Gastrocnemius medialis (tissue), 4 donors: ENCODE data around the gene CCDC12. TPM values are rescaled to one million over a fixed set of nuclear protein-coding genes. Genes with fewer than 3 reads are reported as not detected.
A peak's percentile ranks its signal among the peaks of the same experiment; 100 is the strongest.

ENCODE experiments used
- ATAC-seq, 2 donors: fragments of 150-250 bp; one replicate each; pipeline ENCODE4 v1.9.1; 2016
- DNase-seq, 2 donors: peaks; one replicate each; pipeline ENCODE4 v3.0.0-alpha.2; 2019
- H3K27ac ChIP-seq, 4 donors: fragments of 200-600 bp; sonication (generic); 1 replicate in 1 of 4; 2 replicates in 3 of 4; pipeline ENCODE4 v1.5.1; 2016 to 2018; ENCODE audit warnings: mild to moderate bottlenecking in 2 of 4, moderate library complexity in 1 of 4
- H3K27me3 ChIP-seq, 3 donors: fragments of 200-600 bp; sonication (generic) in 2 of 3; 1 replicate in 1 of 3; 2 replicates in 2 of 3; pipeline versions ENCODE4 v1.5.1 to v1.6.0; 2016 to 2019; ENCODE audit warnings: mild to moderate bottlenecking in 1 of 3, moderate library complexity in 1 of 3
- H3K36me3 ChIP-seq, 2 donors: fragments of 200-600 bp; sonication (generic) in 1 of 2; one replicate each; pipeline ENCODE4 v1.5.1; 2017 to 2018
- H3K4me1 ChIP-seq, 2 donors: fragments of 200-600 bp; sonication (generic) in 1 of 2; one replicate each; pipeline ENCODE4 v1.5.1; 2016 to 2017; ENCODE audit warnings: mild to moderate bottlenecking in 2 of 2
- H3K4me3 ChIP-seq, 4 donors: fragments of 200-600 bp; sonication (generic) in 3 of 4; 1 replicate in 1 of 4; 2 replicates in 3 of 4; pipeline ENCODE4 v1.5.1; 2016 to 2019; ENCODE audit warnings: mild to moderate bottlenecking in 2 of 4
- H3K9me3 ChIP-seq, 3 donors: fragments of 200-600 bp; sonication (generic) in 2 of 3; 1 replicate in 1 of 3; 2 replicates in 2 of 3; pipeline ENCODE4 v1.5.1; 2016 to 2019
- CTCF ChIP-seq, 5 experiments: fragments of 450-650 bp in 3 of 5; fragments of 200-600 bp in 2 of 5; sonication (generic) in 2 of 5; IDR thresholded peaks in 4 of 5; conservative IDR thresholded peaks in 1 of 5; 1 replicate in 4 of 5; 2 replicates in 1 of 5; pipeline ENCODE4 v1.5.1; 2016 to 2019; ENCODE audit warnings: antibody characterized with exemption in 5 of 5, mild to moderate bottlenecking in 3 of 5, moderate library complexity in 3 of 5
- POLR2A ChIP-seq, 2 donors: fragments of 450-650 bp; IDR thresholded peaks; one replicate each; pipeline ENCODE4 v1.6.1; 2017; ENCODE audit warnings: antibody characterized with exemption in 2 of 2, mild to moderate bottlenecking in 2 of 2, moderate library complexity in 2 of 2
- in situ Hi-C, 4 donors: fragments of 200-750 bp; cut with MboI; loops; one replicate each; pipeline versions ENCODE4 v1.15.0 to v1.8.0; 2017; ENCODE audit warnings: low sequenced_read_pairs in 4 of 4
- intact Hi-C: fragments of 100-400 bp; cut with DNase I; formaldehyde crosslinking; loops from one replicate; pipeline ENCODE4 v1.15.1; 2023; ENCODE audit warnings: low total_unique reads
- total RNA-seq, 4 donors: library from RNA; depleted of rRNA; stranded (reverse); fragments of >200 nt; gene quantifications; one replicate each; pipeline versions ENCODE4 v1.1.0 to v1.2.3, GENCODE V29; 2016

Gene CCDC12
- total RNA-seq, 4 donors from 2014 or later: 24.6 to 32.0 (median 29.0) TPM

- peak overlapping the region; percentile 63 to 73 (median 71) for H3K27ac ChIP-seq
- H3K4me1 ChIP-seq: peaks cover 5 to 17% of the 10 kb centered on the region in 2 donors
- intact Hi-C loops (no loop called here), in situ Hi-C loops (no loop called here)
- H3K4me3 ChIP-seq: peak overlapping the region; percentile 57 to 66 (median 62)
- TF ChIP-seq CTCF (IDR thresholded peaks at IDR 0.05 in 4 of 5, conservative IDR thresholded peaks at IDR 0.05 in 1 of 5): no peak
- no peak for TF ChIP-seq POLR2A (IDR thresholded peaks at IDR 0.05)
- no peaks in the 10 kb centered on the region for H3K9me3 ChIP-seq
- no peaks in the 10 kb centered on the region for H3K36me3 ChIP-seq
- H3K27me3 ChIP-seq: peaks cover 7 to 34% (median 19%) of the 10 kb centered on the region in 3 donors
- ATAC-seq (peak; percentile 32 to 58), DNase-seq (no peak)
Measured at GRCh38 chr3:46882377-46883053, 94.0 kb downstream of the CCDC12 start.

GRCh38 chr3:46881596-46882376 lies 94.8 kb downstream of the CCDC12 start:
- H3K4me3 ChIP-seq: peak overlapping the region; percentile 57 to 66 (median 62)
- H3K9me3 ChIP-seq: no peaks in the 10 kb centered on the region
- H3K27ac ChIP-seq: peak overlapping the region; percentile 63 to 73 (median 71)
- DNase-seq (no peak), ATAC-seq (peak in 1 of 2 donors; percentile 36)
- H3K4me1 ChIP-seq: peaks cover 5 to 17% of the 10 kb centered on the region in 2 donors
- H3K27me3 ChIP-seq: peaks cover 7 to 34% (median 19%) of the 10 kb centered on the region in 3 donors
- in situ Hi-C loops: no loop called here
- no peak for TF ChIP-seq CTCF (IDR thresholded peaks at IDR 0.05 in 4 of 5, conservative IDR thresholded peaks at IDR 0.05 in 1 of 5)
- no peak for TF ChIP-seq POLR2A (IDR thresholded peaks at IDR 0.05)
- intact Hi-C loops: no loop called here
- H3K36me3 ChIP-seq: no peaks in the 10 kb centered on the region

- H3K27ac ChIP-seq: peak overlapping the region; percentile 63 to 73 (median 71)
- H3K27me3 ChIP-seq: peaks cover 7 to 34% (median 19%) of the 10 kb centered on the region in 3 donors
- in situ Hi-C loops (no loop called here), intact Hi-C loops (no loop called here)
- peaks cover 5 to 17% of the 10 kb centered on the region in 2 donors for H3K4me1 ChIP-seq
- TF ChIP-seq POLR2A (IDR thresholded peaks at IDR 0.05) (no peak), CTCF (IDR thresholded peaks at IDR 0.05 in 4 of 5, conservative IDR thresholded peaks at IDR 0.05 in 1 of 5) (no peak)
- DNase-seq: no peak
- H3K9me3 ChIP-seq: no peaks in the 10 kb centered on the region
- H3K36me3 ChIP-seq: no peaks in the 10 kb centered on the region
- ATAC-seq: no peak
- H3K4me3 ChIP-seq: peak overlapping the region; percentile 57 to 66 (median 62)
Measured at GRCh38 chr3:46880884-46881595, 95.5 kb downstream of the CCDC12 start.

GRCh38 chr3:46878781-46879436 lies 97.6 kb downstream of the CCDC12 start:
- Histone ChIP-seq H3K27me3 (peaks cover 7 to 29% (median 19%) of the 10 kb centered on the region in 3 donors), H3K36me3 (no peaks in the 10 kb centered on the region), H3K27ac (no peak overlapping the region), H3K9me3 (no peaks in the 10 kb centered on the region), H3K4me3 (no peak overlapping the region), H3K4me1 (peaks cover 12 to 17% of the 10 kb centered on the region in 2 donors)
- no peak for DNase-seq
- no peak for ATAC-seq
- TF ChIP-seq CTCF (IDR thresholded peaks at IDR 0.05 in 4 of 5, conservative IDR thresholded peaks at IDR 0.05 in 1 of 5): no peak
- TF ChIP-seq POLR2A (IDR thresholded peaks at IDR 0.05): no peak
- intact Hi-C loops (no loop called here), in situ Hi-C loops (no loop called here)
